ENCODE measurements around the gene KRT85.

Gene KRT85

GRCh38 chr12:52364901-52365489 is 2.3 kb downstream of the KRT85 start:
- DNase-seq (ENCODE audit: low read depth), result no peak

GRCh38 chr12:52364061-52364460 is 3.2 kb downstream of the KRT85 start:
- no peak for DNase-seq (ENCODE audit: low read depth)

- no peak for DNase-seq (ENCODE audit: low read depth)
These were observed 4.1 kb downstream of the KRT85 start for GRCh38 chr12:52363111-52363679.

GRCh38 chr12:52362118-52362726 is 5.1 kb downstream of the KRT85 start:
- DNase-seq (ENCODE audit: low read depth), result no peak

GRCh38 chr12:52361553-52361952 is 5.7 kb downstream of the KRT85 start:
- no peak for DNase-seq (ENCODE audit: low read depth)

GRCh38 chr12:52360663-52361271 is 6.5 kb downstream of the KRT85 start:
- DNase-seq (ENCODE audit: low read depth), result no peak

- DNase-seq (ENCODE audit: low read depth), result no peak
These were observed 7.1 kb downstream of the KRT85 start for GRCh38 chr12:52360106-52360662.

- DNase-seq (ENCODE audit: low read depth), result no peak
These were observed 7.6 kb downstream of the KRT85 start for GRCh38 chr12:52359621-52360061.

- DNase-seq (ENCODE audit: low read depth), result no peak
These were observed 8.5 kb downstream of the KRT85 start for GRCh38 chr12:52358575-52359350.

- no peak for DNase-seq (ENCODE audit: low read depth)
These were observed 10.3 kb downstream of the KRT85 start for GRCh38 chr12:52356762-52357580.

- DNase-seq (ENCODE audit: low read depth), result no peak
These were observed 11.1 kb downstream of the KRT85 start for GRCh38 chr12:52356031-52356761.

- DNase-seq (ENCODE audit: low read depth), result no peak
These were observed 12.1 kb downstream of the KRT85 start for GRCh38 chr12:52355176-52355575.

- no peak for DNase-seq (ENCODE audit: low read depth)
These were observed 13.1 kb downstream of the KRT85 start for GRCh38 chr12:52354200-52354599.

- DNase-seq (ENCODE audit: low read depth), result no peak
These were observed 13.5 kb downstream of the KRT85 start for GRCh38 chr12:52353766-52354165.

GRCh38 chr12:52352951-52353350 is 14.3 kb downstream of the KRT85 start:
- no peak for DNase-seq (ENCODE audit: low read depth)

- no peak for DNase-seq (ENCODE audit: low read depth)
These were observed 15.9 kb downstream of the KRT85 start for GRCh38 chr12:52351196-52352059.

GRCh38 chr12:52350786-52351185 is 16.5 kb downstream of the KRT85 start:
- no peak for DNase-seq (ENCODE audit: low read depth)

GRCh38 chr12:52350021-52350620 is 17.2 kb downstream of the KRT85 start:
- DNase-seq (ENCODE audit: low read depth), result no peak

- DNase-seq (ENCODE audit: low read depth), result no peak
These were observed 18.1 kb downstream of the KRT85 start for GRCh38 chr12:52349196-52349595.
